MM.1S (cell line): ENCODE data around the gene PHTF2.

Experiments
- DNase-seq: peaks from one replicate; pipeline ENCODE4 v3.0.0-alpha.2; 2015
- H2AFZ ChIP-seq: fragments of 300-600 bp; sonication (generic); 2 replicates; pipeline ENCODE4 v1.6.0; 2016; ENCODE audit warnings: antibody characterized with exemption, low read length
- H3F3A ChIP-seq: fragments of 300-600 bp; sonication (generic); 2 replicates; pipeline ENCODE4 v1.6.1; 2016; ENCODE audit warnings: mild to moderate bottlenecking, antibody characterized with exemption, low read length, moderate library complexity, mixed read lengths; ENCODE audit not compliant: insufficient read depth
- H3K27ac ChIP-seq: fragments of 300-600 bp; sonication (generic); 2 replicates; pipeline ENCODE4 v1.5.1; 2016; ENCODE audit warnings: mild to moderate bottlenecking, low read length
- H3K27me3 ChIP-seq: fragments of 300-600 bp; sonication (generic); replicated peaks from 2 replicates; pipeline ENCODE4 v1.6.0; 2016; ENCODE audit warnings: low read length; ENCODE audit not compliant: insufficient read depth
- H3K36me3 ChIP-seq: fragments of 300-600 bp; sonication (generic); replicated peaks from 2 replicates; pipeline ENCODE4 v1.6.1; 2016; ENCODE audit warnings: mild to moderate bottlenecking, low read length, mixed read lengths; ENCODE audit not compliant: insufficient read depth
- H3K4me1 ChIP-seq: fragments of 300-600 bp; sonication (generic); 2 replicates; pipeline ENCODE4 v1.6.1; 2016; ENCODE audit warnings: low read length, mixed read lengths
- H3K4me2 ChIP-seq: fragments of 300-600 bp; sonication (generic); 2 replicates; pipeline ENCODE4 v1.6.0; 2016; ENCODE audit warnings: low read depth, low read length
- H3K4me3 ChIP-seq: fragments of 300-600 bp; sonication (generic); 2 replicates; pipeline ENCODE4 v1.5.1; 2016; ENCODE audit warnings: low read length, mixed read lengths
- H3K79me2 ChIP-seq: fragments of 300-600 bp; sonication (generic); 2 replicates; pipeline ENCODE4 v1.6.1; 2016; ENCODE audit warnings: mixed run types, low read length, mixed read lengths
- H3K9ac ChIP-seq: fragments of 300-600 bp; sonication (generic); 2 replicates; pipeline ENCODE4 v1.6.1; 2016; ENCODE audit warnings: low read length, mixed read lengths
- H3K9me2 ChIP-seq: fragments of 300-600 bp; sonication (generic); replicated peaks from 2 replicates; pipeline ENCODE4 v1.6.1; 2016; ENCODE audit warnings: mild to moderate bottlenecking, low read length, mixed read lengths; ENCODE audit not compliant: insufficient read depth
- H3K9me3 ChIP-seq: fragments of 300-600 bp; sonication (generic); replicated peaks from 2 replicates; pipeline ENCODE4 v1.6.1; 2016; ENCODE audit warnings: mild to moderate bottlenecking, low read length, mixed read lengths; ENCODE audit not compliant: insufficient read depth
- H4K20me1 ChIP-seq: fragments of 300-600 bp; sonication (generic); 2 replicates; pipeline ENCODE4 v1.6.1; 2016; ENCODE audit warnings: mild to moderate bottlenecking, low read length, moderate library complexity, mixed read lengths; ENCODE audit not compliant: insufficient read depth
- EZH2 ChIP-seq: fragments of 300-600 bp; sonication (generic); optimal IDR thresholded peaks from 2 replicates; pipeline ENCODE3; 2017; ENCODE audit warnings: low read depth, mild to moderate bottlenecking, antibody characterized with exemption, low read length, mixed read lengths
- EZH2phosphoT487 ChIP-seq: fragments of 300-600 bp; sonication (generic); IDR thresholded peaks from 2 replicates; pipeline ENCODE4 v1.6.1; 2018; ENCODE audit warnings: antibody characterized with exemption, low read length
- TF ChIP-seq, protein P1 (sequence below): fragments of 300-600 bp; sonication (generic); IDR thresholded peaks from 2 replicates; pipeline ENCODE4 v1.5.1; 2016; ENCODE audit warnings: antibody characterized with exemption, low read length, mixed read lengths

PHTF2 gene

DNA sequence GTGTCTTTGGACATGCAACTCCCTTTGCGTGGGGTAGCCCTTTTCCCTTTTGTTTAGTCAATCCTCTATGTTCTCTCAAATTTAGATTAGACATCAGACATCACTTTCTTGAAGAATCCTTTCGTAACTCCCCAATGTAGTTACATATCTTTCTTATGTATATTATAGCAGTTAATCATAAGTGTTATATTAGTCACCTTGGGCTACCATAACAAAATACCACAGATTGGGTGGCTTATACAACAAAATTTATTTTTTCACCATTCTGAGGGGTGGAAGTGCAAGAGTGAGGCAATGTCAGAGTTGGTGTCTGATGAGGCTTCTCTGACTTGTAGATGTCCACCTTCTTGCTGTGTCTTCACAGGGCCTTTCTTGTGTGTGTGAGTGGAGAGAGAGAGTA is 105.7 kb downstream of the PHTF2 start:
- TF ChIP-seq, protein P1, sequence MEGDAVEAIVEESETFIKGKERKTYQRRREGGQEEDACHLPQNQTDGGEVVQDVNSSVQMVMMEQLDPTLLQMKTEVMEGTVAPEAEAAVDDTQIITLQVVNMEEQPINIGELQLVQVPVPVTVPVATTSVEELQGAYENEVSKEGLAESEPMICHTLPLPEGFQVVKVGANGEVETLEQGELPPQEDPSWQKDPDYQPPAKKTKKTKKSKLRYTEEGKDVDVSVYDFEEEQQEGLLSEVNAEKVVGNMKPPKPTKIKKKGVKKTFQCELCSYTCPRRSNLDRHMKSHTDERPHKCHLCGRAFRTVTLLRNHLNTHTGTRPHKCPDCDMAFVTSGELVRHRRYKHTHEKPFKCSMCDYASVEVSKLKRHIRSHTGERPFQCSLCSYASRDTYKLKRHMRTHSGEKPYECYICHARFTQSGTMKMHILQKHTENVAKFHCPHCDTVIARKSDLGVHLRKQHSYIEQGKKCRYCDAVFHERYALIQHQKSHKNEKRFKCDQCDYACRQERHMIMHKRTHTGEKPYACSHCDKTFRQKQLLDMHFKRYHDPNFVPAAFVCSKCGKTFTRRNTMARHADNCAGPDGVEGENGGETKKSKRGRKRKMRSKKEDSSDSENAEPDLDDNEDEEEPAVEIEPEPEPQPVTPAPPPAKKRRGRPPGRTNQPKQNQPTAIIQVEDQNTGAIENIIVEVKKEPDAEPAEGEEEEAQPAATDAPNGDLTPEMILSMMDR: no peak
- TF ChIP-seq EZH2phosphoT487: no peak
- TF ChIP-seq EZH2: no peak
- Histone ChIP-seq H3K4me3 (no peak overlapping the region), H3K27me3 (no peaks in the 10 kb centered on the region), H3F3A (no peaks in the 10 kb centered on the region), H3K79me2 (no peaks in the 10 kb centered on the region), H3K4me2 (no peak overlapping the region), H3K27ac (no peak overlapping the region), H4K20me1 (no peaks in the 10 kb centered on the region), H3K9ac (no peak overlapping the region), H3K9me3 (no peaks in the 10 kb centered on the region), H3K36me3 (no peaks in the 10 kb centered on the region), H3K4me1 (no peaks in the 10 kb centered on the region), H3K9me2 (no peaks in the 10 kb centered on the region), H2AFZ (no peak overlapping the region)
- no peak for DNase-seq

DNA sequence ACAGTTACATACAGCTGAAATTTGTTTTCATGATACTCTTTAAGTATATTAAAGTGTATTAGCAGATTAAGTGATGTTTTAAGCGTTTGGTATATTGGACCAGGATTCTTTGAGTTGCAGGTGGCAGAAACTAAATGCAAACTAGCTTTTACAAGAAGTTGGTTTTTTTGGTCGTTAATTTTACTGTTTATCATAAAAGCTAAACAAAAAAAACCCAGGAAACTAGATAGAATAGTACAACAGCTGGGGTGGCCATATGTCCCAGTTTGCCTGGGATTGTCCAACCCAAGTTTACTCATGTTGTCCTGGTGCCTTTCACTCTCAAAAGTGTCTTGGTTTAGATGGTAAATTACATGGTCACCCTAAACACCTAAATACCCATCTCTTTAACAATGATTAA is 108.7 kb downstream of the PHTF2 start:
- H3K4me2 ChIP-seq: no peak overlapping the region
- H3K79me2 ChIP-seq: no peaks in the 10 kb centered on the region

DNA sequence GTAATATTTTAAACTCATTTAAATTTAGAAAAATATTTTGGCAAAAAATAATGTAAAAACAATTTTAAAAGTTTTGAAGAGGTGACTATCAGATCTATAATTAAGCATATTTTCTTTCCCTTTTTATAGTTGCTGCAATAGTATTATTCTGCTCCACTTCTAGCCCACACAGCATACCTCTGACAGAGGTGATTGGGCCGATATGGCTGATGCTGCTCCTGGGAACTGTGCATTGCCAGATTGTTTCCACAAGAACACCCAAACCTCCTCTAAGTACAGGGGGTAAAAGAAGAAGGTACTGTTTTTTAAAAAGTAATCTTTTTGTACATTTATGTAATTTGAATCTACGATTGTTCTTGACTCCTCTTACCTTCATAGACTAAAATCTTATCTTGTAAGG is 110.1 kb downstream of the PHTF2 start:
- no peak overlapping the region for H3K9ac ChIP-seq
- no peak overlapping the region for H3K4me3 ChIP-seq
- H3K9me3 ChIP-seq: no peaks in the 10 kb centered on the region
- H3K9me2 ChIP-seq: no peaks in the 10 kb centered on the region
- H3F3A ChIP-seq: no peaks in the 10 kb centered on the region
- H3K79me2 ChIP-seq: no peaks in the 10 kb centered on the region
- H3K4me2 ChIP-seq: no peak overlapping the region
- no peaks in the 10 kb centered on the region for H3K4me1 ChIP-seq
- no peak for TF ChIP-seq EZH2
- TF ChIP-seq, protein P1: no peak
- no peak for TF ChIP-seq EZH2phosphoT487
- no peaks in the 10 kb centered on the region for H3K36me3 ChIP-seq
- no peaks in the 10 kb centered on the region for H4K20me1 ChIP-seq
- no peaks in the 10 kb centered on the region for H3K27me3 ChIP-seq
- no peak overlapping the region for H3K27ac ChIP-seq
- H2AFZ ChIP-seq: no peak overlapping the region
- no peak for DNase-seq

More for the DNA sequence above, 108.7 kb downstream of the PHTF2 start:
- DNase-seq: no peak
- H3K27ac ChIP-seq: no peak overlapping the region
- no peaks in the 10 kb centered on the region for H3K9me3 ChIP-seq
- H3K27me3 ChIP-seq: no peaks in the 10 kb centered on the region
- no peaks in the 10 kb centered on the region for H3F3A ChIP-seq
- H3K9ac ChIP-seq: no peak overlapping the region
- no peaks in the 10 kb centered on the region for H3K4me1 ChIP-seq
- H3K4me3 ChIP-seq: no peak overlapping the region
- H3K36me3 ChIP-seq: no peaks in the 10 kb centered on the region
- TF ChIP-seq EZH2: no peak
- TF ChIP-seq, protein P1: no peak
- no peak for TF ChIP-seq EZH2phosphoT487
- no peaks in the 10 kb centered on the region for H3K9me2 ChIP-seq
- no peak overlapping the region for H2AFZ ChIP-seq
- no peaks in the 10 kb centered on the region for H4K20me1 ChIP-seq
